ENCODE data around the gene ZNF385B. TPM values are rescaled to one million over a fixed set of nuclear protein-coding genes. Genes with fewer than 3 reads are reported as not detected.
A peak's percentile ranks its signal among the peaks of the same experiment; 100 is the strongest.

ZNF385B gene
- total RNA-seq, 2 donors from 2014 or later = not detected

DNA sequence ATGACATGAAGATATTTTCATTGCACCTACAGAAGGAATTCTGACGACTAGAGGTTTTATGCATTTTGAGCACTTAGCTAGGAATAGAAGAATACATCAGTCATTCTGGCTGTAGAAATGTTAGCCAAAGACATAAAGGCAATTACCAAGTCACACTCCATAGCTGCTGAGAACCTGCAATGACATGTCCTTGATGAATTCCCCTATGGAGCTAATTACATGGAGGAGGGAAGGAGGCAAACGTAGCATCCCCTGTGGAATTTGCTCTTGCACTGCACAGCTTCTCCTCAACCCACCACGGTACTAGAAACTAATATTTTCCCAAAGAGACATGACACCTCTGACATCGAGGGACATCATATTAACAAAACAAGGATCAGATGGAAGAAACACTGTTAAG, 422.8 kb downstream of the ZNF385B start:
- no peaks in the 10 kb centered on the region for H3K9me3 ChIP-seq (ENCODE audit: control insufficient read depth, low read length, poor library complexity, severe bottlenecking)
- Mint-ChIP-seq H3K27ac (no peak overlapping the region), H3K4me3 (no peak overlapping the region), H3K27me3 (peaks cover 10% of the 10 kb centered on the region), H3K4me1 (no peaks in the 10 kb centered on the region), H3K36me3 (ENCODE audit: low read depth) (no peaks in the 10 kb centered on the region)
- no peak for ATAC-seq
- DNase-seq = no peak

DNA sequence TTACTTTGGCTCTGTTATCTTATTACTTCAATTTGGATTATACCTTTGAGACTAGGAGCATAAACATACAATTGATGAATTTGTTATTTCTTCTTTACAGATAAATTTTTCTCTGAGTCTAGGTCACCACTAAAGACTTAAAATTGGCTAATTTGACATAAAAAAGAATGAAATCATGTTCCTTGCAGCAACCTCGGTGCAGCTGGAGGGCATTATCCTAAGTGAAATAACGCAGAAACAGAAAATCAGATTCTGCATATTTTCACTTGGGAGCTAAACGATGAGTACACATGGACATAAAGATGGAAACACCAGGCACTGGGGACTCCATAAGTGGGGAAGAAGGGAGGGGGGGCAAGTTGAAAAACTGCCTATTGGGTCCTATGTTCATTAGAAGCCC, 424.0 kb downstream of the ZNF385B start:
- H3K27me3 Mint-ChIP-seq = peaks cover 4% of the 10 kb centered on the region
- no peak overlapping the region for H3K27ac Mint-ChIP-seq
- ATAC-seq (no peak), DNase-seq (no peak)
- H3K36me3 Mint-ChIP-seq (ENCODE audit: low read depth) = no peaks in the 10 kb centered on the region
- no peak overlapping the region for H3K4me3 Mint-ChIP-seq
- H3K4me1 Mint-ChIP-seq = no peaks in the 10 kb centered on the region
- no peaks in the 10 kb centered on the region for H3K9me3 ChIP-seq (ENCODE audit: control insufficient read depth, low read length, poor library complexity, severe bottlenecking)

DNA sequence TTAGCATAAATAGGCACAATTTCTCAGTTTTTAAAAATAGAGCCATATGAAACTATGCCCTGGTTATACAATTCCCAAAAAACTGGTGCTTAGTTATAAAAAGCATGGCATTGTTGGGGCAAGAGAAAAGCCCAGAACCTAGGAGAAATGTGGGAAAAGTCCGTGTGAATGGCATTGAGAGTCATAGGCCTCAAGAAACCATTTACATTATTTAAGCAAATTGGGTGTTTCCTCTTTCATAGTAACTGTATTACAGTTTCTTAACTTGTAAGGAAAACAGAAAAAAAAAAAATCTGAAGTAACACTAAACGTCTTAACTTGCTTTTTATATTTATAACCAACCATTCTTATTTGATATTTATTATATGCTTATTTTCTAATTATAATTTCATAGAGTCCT, 425.8 kb downstream of the ZNF385B start:
- Mint-ChIP-seq H3K27ac (no peak overlapping the region), H3K36me3 (ENCODE audit: low read depth) (no peaks in the 10 kb centered on the region), H3K4me3 (no peak overlapping the region), H3K4me1 (no peaks in the 10 kb centered on the region), H3K27me3 (peaks cover 4% of the 10 kb centered on the region)
- ATAC-seq (no peak), DNase-seq (no peak)
- no peaks in the 10 kb centered on the region for H3K9me3 ChIP-seq (ENCODE audit: control insufficient read depth, low read length, poor library complexity, severe bottlenecking)

DNA sequence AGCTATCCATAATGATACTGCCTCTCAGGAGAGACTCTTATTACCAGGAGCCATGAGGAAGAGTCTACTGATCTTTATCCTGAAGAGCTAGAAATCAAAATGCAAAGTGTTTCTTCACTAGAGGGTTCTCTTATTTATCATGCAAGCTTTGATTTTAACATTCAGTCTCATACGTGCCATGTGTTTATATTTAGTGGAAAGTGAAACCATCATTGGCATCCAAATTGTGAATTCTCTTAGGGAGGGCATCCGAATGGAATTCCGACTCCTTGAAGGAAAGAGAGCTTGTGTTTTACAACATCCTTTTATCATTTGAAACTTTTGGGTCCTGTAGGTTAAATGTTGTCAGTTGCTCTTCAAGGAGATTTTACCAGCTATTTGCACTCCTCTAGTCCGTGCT, 426.4 kb downstream of the ZNF385B start:
- DNase-seq = no peak
- no peaks in the 10 kb centered on the region for H3K9me3 ChIP-seq (ENCODE audit: control insufficient read depth, low read length, poor library complexity, severe bottlenecking)
- no peaks in the 10 kb centered on the region for H3K4me1 Mint-ChIP-seq
- H3K36me3 Mint-ChIP-seq (ENCODE audit: low read depth) = no peaks in the 10 kb centered on the region
- no peak overlapping the region for H3K27ac Mint-ChIP-seq
- ATAC-seq = no peak
- peaks cover 4% of the 10 kb centered on the region for H3K27me3 Mint-ChIP-seq
- no peak overlapping the region for H3K4me3 Mint-ChIP-seq

DNA sequence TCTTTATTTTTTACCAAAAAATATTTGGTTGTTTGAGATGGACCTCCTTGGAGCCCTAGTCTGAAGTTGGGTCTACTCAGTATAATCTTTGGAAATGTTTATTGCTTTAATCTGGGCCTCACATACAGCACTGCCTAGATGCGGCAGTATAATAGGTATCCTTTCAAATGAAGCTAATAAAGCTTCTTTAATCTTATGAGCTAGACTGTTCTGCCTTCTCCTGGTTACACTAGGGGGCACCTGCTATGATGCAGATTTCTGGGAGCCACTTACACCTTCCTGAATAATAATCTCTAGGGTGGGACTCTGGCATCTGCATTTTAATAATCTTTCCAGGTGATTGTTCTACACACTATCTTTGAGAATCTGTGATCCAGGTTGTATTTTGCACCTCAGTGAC, 427.1 kb downstream of the ZNF385B start:
- no peak for ATAC-seq
- DNase-seq = no peak
- no peak overlapping the region for H3K27ac Mint-ChIP-seq
- peaks cover 8% of the 10 kb centered on the region for H3K27me3 Mint-ChIP-seq
- H3K4me3 Mint-ChIP-seq = no peak overlapping the region
- no peaks in the 10 kb centered on the region for H3K36me3 Mint-ChIP-seq (ENCODE audit: low read depth)
- no peaks in the 10 kb centered on the region for H3K4me1 Mint-ChIP-seq
- no peaks in the 10 kb centered on the region for H3K9me3 ChIP-seq (ENCODE audit: control insufficient read depth, low read length, poor library complexity, severe bottlenecking)

DNA sequence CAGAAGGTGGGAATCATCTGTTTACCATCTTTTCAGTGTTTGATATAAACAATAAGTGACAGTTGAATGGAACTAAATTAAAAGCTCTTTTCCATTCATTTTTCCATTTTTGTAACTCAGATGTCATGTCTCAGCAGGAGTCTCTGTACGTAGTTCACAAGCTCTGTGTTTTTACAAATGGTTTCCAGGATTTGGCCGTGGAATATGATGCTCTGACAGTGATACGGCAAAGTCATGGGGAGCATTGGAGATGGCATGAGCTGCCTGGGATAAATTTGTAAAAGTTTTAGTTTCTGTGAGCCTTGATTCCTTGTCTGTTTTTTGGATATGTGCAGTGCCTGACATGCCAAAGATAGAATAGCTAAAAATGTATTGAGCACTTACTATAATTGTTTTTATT, 428.7 kb downstream of the ZNF385B start:
- no peak for DNase-seq
- no peak overlapping the region for H3K4me3 Mint-ChIP-seq
- no peak overlapping the region for H3K27ac Mint-ChIP-seq
- H3K4me1 Mint-ChIP-seq = no peaks in the 10 kb centered on the region
- no peaks in the 10 kb centered on the region for H3K36me3 Mint-ChIP-seq (ENCODE audit: low read depth)
- no peaks in the 10 kb centered on the region for H3K9me3 ChIP-seq (ENCODE audit: control insufficient read depth, low read length, poor library complexity, severe bottlenecking)
- ATAC-seq = no peak
- peaks cover 16% of the 10 kb centered on the region for H3K27me3 Mint-ChIP-seq

DNA sequence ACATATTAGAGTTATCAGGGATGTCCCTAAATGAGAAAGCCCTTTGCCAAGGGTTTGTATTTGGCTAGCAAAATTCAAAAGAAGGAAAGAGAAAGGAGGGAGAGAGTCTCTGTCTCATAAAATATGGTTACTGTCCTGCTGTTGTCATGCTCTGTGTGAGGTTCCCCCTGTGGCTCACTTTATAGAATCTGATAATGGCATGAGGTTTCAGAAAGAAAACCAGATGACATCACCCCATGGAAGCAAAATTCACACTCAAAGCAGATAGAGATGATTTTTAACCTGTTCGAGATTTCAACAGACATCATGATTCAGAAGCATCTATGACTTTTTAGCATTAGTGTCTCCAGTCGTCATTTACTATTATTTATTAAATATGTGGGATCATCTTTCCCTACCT, 431.8 kb downstream of the ZNF385B start:
- Mint-ChIP-seq H3K4me3 (no peak overlapping the region), H3K36me3 (ENCODE audit: low read depth) (no peaks in the 10 kb centered on the region), H3K4me1 (no peaks in the 10 kb centered on the region), H3K27ac (no peak overlapping the region), H3K27me3 (peaks cover 17% of the 10 kb centered on the region)
- no peak for ATAC-seq
- no peaks in the 10 kb centered on the region for H3K9me3 ChIP-seq (ENCODE audit: control insufficient read depth, low read length, poor library complexity, severe bottlenecking)
- no peak for DNase-seq

DNA sequence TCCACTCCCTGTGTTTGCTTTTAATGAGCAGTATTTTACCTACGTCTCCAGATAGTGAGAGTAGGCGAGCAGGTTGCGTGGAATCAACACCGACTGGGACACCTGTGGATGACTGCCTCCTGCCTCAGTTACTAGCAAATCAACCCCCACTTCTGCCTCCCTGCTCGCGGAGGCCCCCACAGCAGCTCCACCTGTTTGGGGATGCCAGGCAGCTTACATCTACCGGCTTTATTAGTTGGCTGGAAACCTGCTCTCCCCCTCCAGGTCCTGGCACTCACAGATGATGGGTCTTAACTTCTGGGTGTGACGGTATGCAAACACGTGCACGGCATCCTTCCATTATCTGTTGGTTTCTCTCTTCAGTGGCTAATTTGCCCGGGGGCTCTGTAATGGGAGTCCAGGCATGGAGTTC, 432.3 kb downstream of the ZNF385B start:
- no peak for ATAC-seq
- no peaks in the 10 kb centered on the region for H3K36me3 Mint-ChIP-seq (ENCODE audit: low read depth)
- no peak for DNase-seq
- no peaks in the 10 kb centered on the region for H3K4me1 Mint-ChIP-seq
- peaks cover 19% of the 10 kb centered on the region for H3K27me3 Mint-ChIP-seq
- H3K27ac Mint-ChIP-seq = no peak overlapping the region
- H3K4me3 Mint-ChIP-seq = no peak overlapping the region
- H3K9me3 ChIP-seq (ENCODE audit: control insufficient read depth, low read length, poor library complexity, severe bottlenecking) = no peaks in the 10 kb centered on the region

DNA sequence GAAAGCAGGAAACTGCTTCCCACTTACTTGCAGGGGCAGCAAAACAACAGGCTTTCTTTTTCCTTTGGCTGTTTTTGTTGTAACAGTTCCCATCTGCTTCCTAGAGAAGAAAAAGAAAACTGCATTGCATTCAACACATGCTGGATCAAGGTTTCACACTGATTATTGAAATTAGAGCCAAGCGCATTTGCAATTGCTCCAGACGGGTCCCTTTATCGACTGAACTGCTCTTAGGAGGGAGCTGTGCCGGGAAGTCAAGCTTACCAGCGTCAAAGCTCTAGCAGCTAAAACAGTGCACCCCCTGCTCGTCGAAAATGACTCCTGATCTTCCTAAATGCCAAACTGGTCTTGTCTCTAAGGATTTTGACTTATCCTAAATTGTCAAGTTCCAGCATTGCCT, 432.8 kb downstream of the ZNF385B start:
- no peaks in the 10 kb centered on the region for H3K36me3 Mint-ChIP-seq (ENCODE audit: low read depth)
- H3K27ac Mint-ChIP-seq = no peak overlapping the region
- no peak for DNase-seq

DNA sequence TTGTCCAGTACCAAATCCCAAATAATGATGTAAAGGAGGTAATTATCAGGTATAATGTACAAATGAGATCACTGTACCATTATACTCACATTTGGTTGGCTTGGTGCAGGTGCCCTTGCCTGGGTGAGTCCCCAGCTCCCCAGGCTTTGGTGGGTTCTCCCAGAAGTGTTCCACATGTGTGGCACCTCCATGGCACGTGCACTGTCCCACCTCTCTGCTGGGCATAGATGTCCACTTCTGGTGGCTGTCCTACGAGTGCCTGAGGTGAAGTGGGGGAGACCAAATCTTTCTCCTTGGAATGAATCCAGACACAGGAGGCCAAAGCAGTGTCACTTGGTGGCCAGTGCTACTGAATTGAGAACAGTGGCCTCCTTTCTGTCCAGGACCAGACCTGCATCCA, 434.3 kb downstream of the ZNF385B start:
- H3K4me3 Mint-ChIP-seq = no peak overlapping the region
- H3K27me3 Mint-ChIP-seq = peaks cover 26% of the 10 kb centered on the region
- no peak overlapping the region for H3K27ac Mint-ChIP-seq
- no peaks in the 10 kb centered on the region for H3K36me3 Mint-ChIP-seq (ENCODE audit: low read depth)
- no peak for ATAC-seq
- H3K9me3 ChIP-seq (ENCODE audit: control insufficient read depth, low read length, poor library complexity, severe bottlenecking) = no peaks in the 10 kb centered on the region
- H3K4me1 Mint-ChIP-seq = no peaks in the 10 kb centered on the region
- no peak for DNase-seq

More for the DNA sequence above, 432.8 kb downstream of the ZNF385B start:
- no peak for ATAC-seq
- no peaks in the 10 kb centered on the region for H3K4me1 Mint-ChIP-seq
- H3K27me3 Mint-ChIP-seq = peaks cover 23% of the 10 kb centered on the region
- H3K9me3 ChIP-seq (ENCODE audit: control insufficient read depth, low read length, poor library complexity, severe bottlenecking) = no peaks in the 10 kb centered on the region
- no peak overlapping the region for H3K4me3 Mint-ChIP-seq

DNA sequence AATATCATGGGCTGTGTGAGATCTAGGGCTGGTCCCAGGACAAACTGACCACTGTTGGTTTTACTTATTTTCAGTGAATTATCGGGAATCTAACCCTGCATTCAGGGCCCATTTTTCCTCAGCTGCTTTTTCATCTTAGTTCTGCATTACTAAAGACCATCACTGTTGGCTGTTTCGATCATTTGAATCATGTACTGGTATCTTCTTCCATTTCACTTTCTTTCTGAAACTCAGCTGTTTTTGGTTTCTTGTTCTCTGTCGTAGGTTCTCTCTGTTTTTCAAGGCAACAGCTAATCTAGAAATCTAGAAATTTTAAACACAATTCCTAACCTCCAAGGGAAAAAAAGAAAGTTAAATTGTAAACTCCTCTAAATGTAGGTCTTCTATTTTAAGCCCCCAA, 436.8 kb downstream of the ZNF385B start:
- no peaks in the 10 kb centered on the region for H3K9me3 ChIP-seq (ENCODE audit: control insufficient read depth, low read length, poor library complexity, severe bottlenecking)
- Mint-ChIP-seq H3K4me1 (no peaks in the 10 kb centered on the region), H3K27me3 (peaks cover 24% of the 10 kb centered on the region), H3K4me3 (no peak overlapping the region), H3K36me3 (ENCODE audit: low read depth) (no peaks in the 10 kb centered on the region), H3K27ac (no peak overlapping the region)
- ATAC-seq (no peak), DNase-seq (no peak)

DNA sequence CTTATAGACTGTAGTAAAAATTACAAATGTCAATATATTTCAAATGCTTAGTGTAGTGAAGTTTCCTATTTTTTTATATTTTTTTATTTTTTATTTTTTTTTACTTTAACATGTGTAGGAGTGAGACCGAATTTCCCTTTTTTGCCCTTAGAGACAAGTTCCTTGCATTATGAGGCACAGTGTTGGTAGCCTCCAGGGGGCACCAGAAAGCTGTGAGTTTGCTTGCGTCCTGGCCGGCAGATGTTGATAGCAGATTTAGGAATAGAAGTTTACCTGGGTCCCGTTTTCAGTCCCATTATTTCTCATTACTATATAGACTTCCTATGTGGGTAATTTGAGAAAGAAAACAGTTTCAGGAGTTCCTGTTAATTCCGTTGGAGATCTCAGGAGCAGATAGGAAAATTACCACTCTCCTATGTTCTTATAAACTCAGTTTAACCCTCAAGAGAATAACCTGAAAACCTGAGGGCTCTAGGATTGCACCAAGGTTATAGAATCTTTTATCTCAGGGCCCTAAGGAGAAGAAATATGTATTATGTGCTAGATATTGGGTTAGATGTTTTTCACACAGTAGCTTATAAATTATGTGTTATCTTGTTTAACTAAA, 439.3 kb downstream of the ZNF385B start:
- H3K27me3 Mint-ChIP-seq = peaks cover 14% of the 10 kb centered on the region
- DNase-seq (no peak), ATAC-seq (peak; percentile 53)
- H3K4me3 Mint-ChIP-seq = no peak overlapping the region
- H3K36me3 Mint-ChIP-seq (ENCODE audit: low read depth) = no peaks in the 10 kb centered on the region
- H3K4me1 Mint-ChIP-seq = no peaks in the 10 kb centered on the region
- H3K9me3 ChIP-seq (ENCODE audit: control insufficient read depth, low read length, poor library complexity, severe bottlenecking) = no peaks in the 10 kb centered on the region
- H3K27ac Mint-ChIP-seq = no peak overlapping the region

DNA sequence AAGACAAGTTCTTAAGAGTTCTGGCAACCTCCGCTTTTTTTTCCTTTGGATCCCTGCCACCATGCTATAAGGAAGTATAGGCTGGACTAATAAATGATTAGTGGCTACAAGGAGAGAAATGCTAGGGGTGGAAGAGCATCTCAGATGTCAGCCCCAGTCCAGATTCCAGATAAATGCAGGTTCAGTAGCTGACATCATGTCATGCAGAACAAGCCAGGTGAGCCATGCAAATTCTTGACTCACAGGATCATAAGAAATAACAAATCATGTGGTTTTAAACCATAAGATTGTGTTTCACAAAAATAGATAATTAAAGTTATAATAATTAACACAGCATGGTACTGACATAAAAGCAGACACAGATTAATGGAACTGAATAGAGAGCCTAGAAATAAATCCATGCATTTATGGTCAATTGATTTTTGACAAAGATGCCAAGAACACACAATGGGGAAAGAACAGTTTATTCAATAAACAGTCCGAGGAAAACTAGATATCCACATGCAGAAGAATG, 443.9 kb downstream of the ZNF385B start:
- Mint-ChIP-seq H3K36me3 (ENCODE audit: low read depth) (no peaks in the 10 kb centered on the region), H3K27me3 (no peaks in the 10 kb centered on the region), H3K27ac (no peak overlapping the region), H3K4me3 (no peak overlapping the region), H3K4me1 (no peaks in the 10 kb centered on the region)
- DNase-seq (no peak), ATAC-seq (no peak)
- H3K9me3 ChIP-seq (ENCODE audit: control insufficient read depth, low read length, poor library complexity, severe bottlenecking) = no peaks in the 10 kb centered on the region

DNA sequence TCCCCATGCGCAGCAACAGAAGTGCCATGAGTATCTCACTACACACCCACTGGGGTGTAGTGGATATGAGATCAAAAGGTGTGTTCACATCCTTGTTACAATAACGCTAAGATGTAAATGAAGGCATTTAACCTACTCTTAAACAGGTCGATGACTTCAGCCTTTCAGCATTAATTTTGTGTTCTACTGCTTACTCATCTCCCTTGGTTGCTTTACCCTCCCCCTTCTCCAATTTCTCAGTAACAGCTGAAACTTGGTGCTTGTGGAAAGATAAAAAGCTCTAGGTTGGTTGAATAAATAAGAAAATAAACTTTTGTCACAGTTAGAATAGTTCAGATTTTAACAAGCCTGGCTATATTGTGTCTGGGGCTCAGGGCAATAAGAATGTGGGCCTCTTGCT, 449.3 kb downstream of the ZNF385B start:
- no peaks in the 10 kb centered on the region for H3K36me3 Mint-ChIP-seq (ENCODE audit: low read depth)
- peaks cover 20% of the 10 kb centered on the region for H3K27me3 Mint-ChIP-seq
- H3K4me3 Mint-ChIP-seq = no peak overlapping the region
- no peaks in the 10 kb centered on the region for H3K4me1 Mint-ChIP-seq
- no peaks in the 10 kb centered on the region for H3K9me3 ChIP-seq (ENCODE audit: control insufficient read depth, low read length, poor library complexity, severe bottlenecking)
- ATAC-seq (no peak), DNase-seq (no peak)
- H3K27ac Mint-ChIP-seq = no peak overlapping the region

Data from T-helper 17 cell (primary cell).